Fibroblast of the aortic adventitia (primary cell): ENCODE results near the gene TMEM107. TPM values are rescaled to one million over a fixed set of nuclear protein-coding genes. Genes with fewer than 3 reads are reported as not detected.
"Not testable (repeated sequence)": the region's sequence is repeated elsewhere in the genome, so short reads cannot be mapped to it uniquely, and the experiment has no call there.

Experiments
- DNase-seq: peaks from one replicate; pipeline ENCODE4 v3.0.0-alpha.2; 2010; ENCODE audit warnings: low read depth
- H3K4me3 ChIP-seq: 2 replicates; pipeline ENCODE4 v1.5.1; 2011; ENCODE audit warnings: low read depth, mild to moderate bottlenecking, control low read depth, low read length, moderate library complexity
- CTCF ChIP-seq: IDR thresholded peaks from 2 replicates; pipeline ENCODE4 v1.5.1; 2011; ENCODE audit warnings: mild to moderate bottlenecking, low read length, control low read depth, inconsistent platforms; ENCODE audit not compliant: insufficient read depth
- total RNA-seq: library from RNA; depleted of rRNA; stranded (reverse); fragments of >200 nt; gene quantifications from 2 replicates; pipeline ENCODE4 v1.2.3, GENCODE V29; 2012; ENCODE audit warnings: low replicate concordance

Gene TMEM107
- total RNA-seq, 1 donor = 32.7 TPM

- no peak for DNase-seq
Observed at GRCh38 chr17:8175795-8176196, 384 bp downstream of the TMEM107 start.

DNA sequence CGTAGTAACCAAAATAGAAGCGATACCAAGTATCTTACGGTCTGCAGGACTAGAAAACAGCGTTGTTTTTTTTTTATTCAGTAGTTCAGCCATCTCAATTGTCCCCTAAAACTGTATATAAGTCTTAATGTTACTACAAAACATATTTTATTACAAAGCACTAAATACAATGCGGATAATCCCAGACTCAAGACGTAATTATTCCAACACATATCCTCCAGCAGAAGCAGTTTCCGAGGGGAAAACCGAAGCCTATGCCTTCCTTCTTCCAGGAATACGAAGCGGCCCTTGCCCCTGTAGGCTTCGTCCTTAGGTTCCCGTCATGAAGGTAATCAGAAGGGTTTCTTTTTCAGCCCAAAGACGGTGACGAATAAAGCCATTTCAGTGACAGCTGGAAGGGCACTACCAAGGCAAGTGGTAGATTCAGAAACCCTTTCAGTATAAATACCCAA is 2.3 kb downstream of the TMEM107 start:
- no peak for DNase-seq
- peak overlapping the region; percentile 60 for H3K4me3 ChIP-seq
- TF ChIP-seq CTCF = no peak

More at GRCh38 chr17:8175795-8176196, 384 bp downstream of the TMEM107 start:
- H3K4me3 ChIP-seq = peak overlapping the region; percentile 77
- no peak for TF ChIP-seq CTCF

GRCh38 chr17:8173056-8173870 is 2.9 kb downstream of the TMEM107 start:
- TF ChIP-seq CTCF = no peak
- DNase-seq = peak; percentile 96
- H3K4me3 ChIP-seq = peak overlapping the region; percentile 72

DNA sequence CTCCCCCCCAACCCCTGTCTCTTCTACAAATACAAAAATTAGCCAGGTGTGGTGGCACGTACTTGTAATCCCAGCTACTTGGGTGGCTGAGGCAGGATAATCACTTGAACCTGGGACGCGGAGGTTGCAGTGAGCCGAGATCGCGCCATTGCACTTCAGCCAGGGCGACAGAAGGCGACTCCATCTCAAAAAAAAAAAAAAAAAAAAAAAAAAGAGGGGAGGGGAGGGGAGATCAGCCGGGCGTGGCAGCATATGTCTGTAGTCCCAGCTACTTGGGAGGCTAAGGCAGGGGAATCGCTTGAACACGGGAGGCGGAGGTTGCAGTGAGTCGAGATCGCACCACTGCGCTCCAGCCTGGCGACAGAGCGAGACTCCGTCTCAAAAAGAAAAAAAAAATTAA is 6.0 kb downstream of the TMEM107 start:
- not testable (repeated sequence) for DNase-seq, H3K4me3 ChIP-seq

GRCh38 chr17:8167526-8167925 is 8.7 kb downstream of the TMEM107 start:
- DNase-seq = no peak
- TF ChIP-seq CTCF = no peak
- H3K4me3 ChIP-seq = no peak overlapping the region

DNA sequence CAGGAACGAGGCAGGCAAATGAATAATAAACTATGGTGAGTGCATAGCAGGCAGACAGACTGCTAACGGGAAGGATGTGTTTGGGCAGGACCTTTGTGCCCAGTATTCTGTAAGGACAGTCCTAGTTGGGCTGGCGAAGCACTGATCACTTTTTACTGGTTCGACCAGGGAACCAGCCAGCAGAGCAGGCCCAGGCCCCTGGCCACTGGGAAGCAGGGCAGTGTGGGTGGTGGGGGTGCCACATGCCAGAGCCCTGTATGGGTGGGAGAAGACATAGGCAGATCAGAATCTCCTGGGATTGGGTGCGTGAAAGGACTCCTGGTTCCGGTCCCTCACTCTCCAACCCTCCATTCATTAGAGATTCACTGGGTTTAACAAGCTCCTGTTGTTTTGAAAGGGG is 9.4 kb downstream of the TMEM107 start:
- no peak for TF ChIP-seq CTCF
- DNase-seq = no peak
- H3K4me3 ChIP-seq = no peak overlapping the region

DNA sequence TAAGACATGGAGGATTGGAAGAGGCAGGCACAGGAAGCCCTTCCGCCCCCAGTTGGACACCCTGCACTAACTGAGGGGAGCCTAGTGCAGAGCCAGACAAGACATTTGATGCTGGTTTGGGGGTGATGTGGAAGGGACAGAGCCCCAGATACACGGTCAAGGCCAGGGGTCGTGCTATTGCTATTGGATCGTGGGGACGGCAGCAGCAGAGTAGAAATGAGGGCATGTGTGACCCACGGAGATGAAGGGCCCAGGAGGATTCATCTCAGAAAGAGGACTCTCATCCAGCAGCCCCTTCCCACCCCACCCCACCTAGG is 11.4 kb downstream of the TMEM107 start:
- no peak for TF ChIP-seq CTCF
- H3K4me3 ChIP-seq = no peak overlapping the region
- no peak for DNase-seq
